ENCODE data around the gene TMPRSS9.

The TMPRSS9 gene

GRCh38 chr19:2320939-2321338 is 39.1 kb upstream of the TMPRSS9 start:
- Histone ChIP-seq H3K36me3 (ENCODE audit: insufficient read depth, low read length) (no peaks in the 10 kb centered on the region), H3K79me2 (ENCODE audit: insufficient read depth, low read length) (peaks cover 20% of the 10 kb centered on the region; the same call in 1 of the 2 replicates), H3K4me1 (ENCODE audit: insufficient read depth, low read length, poor library complexity, severe bottlenecking) (peaks cover 10% of the 10 kb centered on the region), H4K20me1 (ENCODE audit: insufficient read depth, low read length, poor library complexity, severe bottlenecking) (peaks cover 11% of the 10 kb centered on the region), H3K9ac (ENCODE audit: low read depth, low read length, poor library complexity, severe bottlenecking) (no peak overlapping the region), H3K4me2 (ENCODE audit: low read depth, low read length, poor library complexity, severe bottlenecking) (no peak overlapping the region), H3K27me3 (ENCODE audit: insufficient read depth, low read length, poor library complexity, severe bottlenecking) (no peaks in the 10 kb centered on the region), H3F3A (ENCODE audit: low read depth) (no peaks in the 10 kb centered on the region), H3K9me3 (ENCODE audit: insufficient read depth, low read depth, low read length) (no peaks in the 10 kb centered on the region), H3K4me3 (ENCODE audit: low read length, poor library complexity, severe bottlenecking) (no peak overlapping the region), H2AFZ (ENCODE audit: low read length) (no peak overlapping the region), H3K9me2 (replicated peaks; ENCODE audit: low read depth, low read length) (no peaks in the 10 kb centered on the region)
- TF ChIP-seq, protein P1, sequence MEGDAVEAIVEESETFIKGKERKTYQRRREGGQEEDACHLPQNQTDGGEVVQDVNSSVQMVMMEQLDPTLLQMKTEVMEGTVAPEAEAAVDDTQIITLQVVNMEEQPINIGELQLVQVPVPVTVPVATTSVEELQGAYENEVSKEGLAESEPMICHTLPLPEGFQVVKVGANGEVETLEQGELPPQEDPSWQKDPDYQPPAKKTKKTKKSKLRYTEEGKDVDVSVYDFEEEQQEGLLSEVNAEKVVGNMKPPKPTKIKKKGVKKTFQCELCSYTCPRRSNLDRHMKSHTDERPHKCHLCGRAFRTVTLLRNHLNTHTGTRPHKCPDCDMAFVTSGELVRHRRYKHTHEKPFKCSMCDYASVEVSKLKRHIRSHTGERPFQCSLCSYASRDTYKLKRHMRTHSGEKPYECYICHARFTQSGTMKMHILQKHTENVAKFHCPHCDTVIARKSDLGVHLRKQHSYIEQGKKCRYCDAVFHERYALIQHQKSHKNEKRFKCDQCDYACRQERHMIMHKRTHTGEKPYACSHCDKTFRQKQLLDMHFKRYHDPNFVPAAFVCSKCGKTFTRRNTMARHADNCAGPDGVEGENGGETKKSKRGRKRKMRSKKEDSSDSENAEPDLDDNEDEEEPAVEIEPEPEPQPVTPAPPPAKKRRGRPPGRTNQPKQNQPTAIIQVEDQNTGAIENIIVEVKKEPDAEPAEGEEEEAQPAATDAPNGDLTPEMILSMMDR (conservative IDR thresholded peaks at IDR 0.05; ENCODE audit: low read length), result no peak
- TF ChIP-seq EZH2phosphoT487 (IDR thresholded peaks at IDR 0.05; ENCODE audit: borderline replicate concordance), result no peak

GRCh38 chr19:2321565-2322283 is 38.3 kb upstream of the TMPRSS9 start:
- no peak overlapping the region for H2AFZ ChIP-seq (ENCODE audit: low read length)
- no peaks in the 10 kb centered on the region for H3K27me3 ChIP-seq (ENCODE audit: insufficient read depth, low read length, poor library complexity, severe bottlenecking)
- H3K4me1 ChIP-seq (ENCODE audit: insufficient read depth, low read length, poor library complexity, severe bottlenecking), result peaks cover 15% of the 10 kb centered on the region
- H3F3A ChIP-seq (ENCODE audit: low read depth), result no peaks in the 10 kb centered on the region
- no peak overlapping the region for H3K4me3 ChIP-seq (ENCODE audit: low read length, poor library complexity, severe bottlenecking)
- no peak overlapping the region for H3K9ac ChIP-seq (ENCODE audit: low read depth, low read length, poor library complexity, severe bottlenecking)
- H4K20me1 ChIP-seq (ENCODE audit: insufficient read depth, low read length, poor library complexity, severe bottlenecking), result peaks cover 11% of the 10 kb centered on the region
- H3K9me2 ChIP-seq (replicated peaks; ENCODE audit: low read depth, low read length), result no peaks in the 10 kb centered on the region
- H3K36me3 ChIP-seq (ENCODE audit: insufficient read depth, low read length), result no peaks in the 10 kb centered on the region
- H3K9me3 ChIP-seq (ENCODE audit: insufficient read depth, low read depth, low read length), result no peaks in the 10 kb centered on the region
- TF ChIP-seq, protein P1 (conservative IDR thresholded peaks at IDR 0.05; ENCODE audit: low read length), result no peak
- no peak for TF ChIP-seq EZH2phosphoT487 (IDR thresholded peaks at IDR 0.05; ENCODE audit: borderline replicate concordance)
- H3K4me2 ChIP-seq (ENCODE audit: low read depth, low read length, poor library complexity, severe bottlenecking), result no peak overlapping the region
- H3K79me2 ChIP-seq (ENCODE audit: insufficient read depth, low read length), result peaks cover 28% of the 10 kb centered on the region

- H4K20me1 ChIP-seq (ENCODE audit: insufficient read depth, low read length, poor library complexity, severe bottlenecking), result peaks cover 19% of the 10 kb centered on the region
- no peak overlapping the region for H3K9ac ChIP-seq (ENCODE audit: low read depth, low read length, poor library complexity, severe bottlenecking)
- peaks cover 46% of the 10 kb centered on the region for H3K79me2 ChIP-seq (ENCODE audit: insufficient read depth, low read length)
- no peaks in the 10 kb centered on the region for H3K9me2 ChIP-seq (replicated peaks; ENCODE audit: low read depth, low read length)
- no peaks in the 10 kb centered on the region for H3K36me3 ChIP-seq (ENCODE audit: insufficient read depth, low read length)
- H3K4me1 ChIP-seq (ENCODE audit: insufficient read depth, low read length, poor library complexity, severe bottlenecking), result peaks cover 16% of the 10 kb centered on the region
- no peak overlapping the region for H2AFZ ChIP-seq (ENCODE audit: low read length)
- H3K9me3 ChIP-seq (ENCODE audit: insufficient read depth, low read depth, low read length), result no peaks in the 10 kb centered on the region
- no peak overlapping the region for H3K4me3 ChIP-seq (ENCODE audit: low read length, poor library complexity, severe bottlenecking)
- no peaks in the 10 kb centered on the region for H3F3A ChIP-seq (ENCODE audit: low read depth)
- no peak overlapping the region for H3K4me2 ChIP-seq (ENCODE audit: low read depth, low read length, poor library complexity, severe bottlenecking)
- TF ChIP-seq, protein P1 (conservative IDR thresholded peaks at IDR 0.05; ENCODE audit: low read length), result no peak
- no peak for TF ChIP-seq EZH2phosphoT487 (IDR thresholded peaks at IDR 0.05; ENCODE audit: borderline replicate concordance)
- peaks cover 6% of the 10 kb centered on the region for H3K27me3 ChIP-seq (ENCODE audit: insufficient read depth, low read length, poor library complexity, severe bottlenecking)
These were observed 36.4 kb upstream of the TMPRSS9 start for GRCh38 chr19:2323707-2324106.
